ENCODE measurements around the gene CCL21.

- TF ChIP-seq SIN3A (IDR thresholded peaks at IDR 0.05; ENCODE audit: borderline replicate concordance, insufficient read depth, low read depth, low read length): no peak
- no peak for TF ChIP-seq CTCF (IDR thresholded peaks at IDR 0.05)
- TF ChIP-seq, protein P1, sequence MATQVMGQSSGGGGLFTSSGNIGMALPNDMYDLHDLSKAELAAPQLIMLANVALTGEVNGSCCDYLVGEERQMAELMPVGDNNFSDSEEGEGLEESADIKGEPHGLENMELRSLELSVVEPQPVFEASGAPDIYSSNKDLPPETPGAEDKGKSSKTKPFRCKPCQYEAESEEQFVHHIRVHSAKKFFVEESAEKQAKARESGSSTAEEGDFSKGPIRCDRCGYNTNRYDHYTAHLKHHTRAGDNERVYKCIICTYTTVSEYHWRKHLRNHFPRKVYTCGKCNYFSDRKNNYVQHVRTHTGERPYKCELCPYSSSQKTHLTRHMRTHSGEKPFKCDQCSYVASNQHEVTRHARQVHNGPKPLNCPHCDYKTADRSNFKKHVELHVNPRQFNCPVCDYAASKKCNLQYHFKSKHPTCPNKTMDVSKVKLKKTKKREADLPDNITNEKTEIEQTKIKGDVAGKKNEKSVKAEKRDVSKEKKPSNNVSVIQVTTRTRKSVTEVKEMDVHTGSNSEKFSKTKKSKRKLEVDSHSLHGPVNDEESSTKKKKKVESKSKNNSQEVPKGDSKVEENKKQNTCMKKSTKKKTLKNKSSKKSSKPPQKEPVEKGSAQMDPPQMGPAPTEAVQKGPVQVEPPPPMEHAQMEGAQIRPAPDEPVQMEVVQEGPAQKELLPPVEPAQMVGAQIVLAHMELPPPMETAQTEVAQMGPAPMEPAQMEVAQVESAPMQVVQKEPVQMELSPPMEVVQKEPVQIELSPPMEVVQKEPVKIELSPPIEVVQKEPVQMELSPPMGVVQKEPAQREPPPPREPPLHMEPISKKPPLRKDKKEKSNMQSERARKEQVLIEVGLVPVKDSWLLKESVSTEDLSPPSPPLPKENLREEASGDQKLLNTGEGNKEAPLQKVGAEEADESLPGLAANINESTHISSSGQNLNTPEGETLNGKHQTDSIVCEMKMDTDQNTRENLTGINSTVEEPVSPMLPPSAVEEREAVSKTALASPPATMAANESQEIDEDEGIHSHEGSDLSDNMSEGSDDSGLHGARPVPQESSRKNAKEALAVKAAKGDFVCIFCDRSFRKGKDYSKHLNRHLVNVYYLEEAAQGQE (IDR thresholded peaks at IDR 0.05; ENCODE audit: insufficient read depth in 1 of 2, low read depth in 2 of 2, low read length in 1 of 2): no peak
- no peak for TF ChIP-seq POLR2AphosphoS5 (IDR thresholded peaks at IDR 0.05; ENCODE audit: low read depth, low read length)
These were observed 15.1 kb downstream of the CCL21 start for GRCh38 chr9:34694811-34695210.
